Stimulated activated CD4-positive, alpha-beta T cell treated with anti-CD3 and anti-CD28 coated beads, Interleukin-15, amount 100 ng/mL, for 24 hours (primary cell): ENCODE data around the gene NDUFS6.
"Not testable (repeated sequence)": the region's sequence is repeated elsewhere in the genome, so short reads cannot be mapped to it uniquely, and the experiment has no call there.

Experiments used
- DNase-seq: peaks from one replicate; pipeline ENCODE4 v3.0.0-alpha.2; 2020

The NDUFS6 gene

DNA sequence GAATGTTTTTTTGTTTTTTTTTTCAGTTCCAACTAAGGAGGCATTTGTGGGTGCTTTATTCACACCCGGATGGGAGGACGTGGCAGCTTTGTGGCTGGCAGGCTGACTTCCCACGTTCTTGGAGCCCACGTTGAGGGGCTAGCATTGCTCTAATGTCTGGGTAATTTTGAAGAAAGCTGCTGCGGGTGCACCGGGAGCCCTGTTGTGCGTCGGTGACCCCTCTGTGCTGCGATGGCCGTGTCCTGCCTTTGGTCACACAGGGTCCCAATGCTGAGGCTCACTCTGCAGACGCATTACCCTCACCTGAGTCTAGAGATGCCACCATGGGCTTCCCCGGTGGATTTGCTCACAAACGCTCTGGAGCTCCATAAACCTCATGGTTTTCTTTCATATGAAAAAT lies 34.2 kb downstream of the NDUFS6 start:
- DNase-seq: no peak

DNA sequence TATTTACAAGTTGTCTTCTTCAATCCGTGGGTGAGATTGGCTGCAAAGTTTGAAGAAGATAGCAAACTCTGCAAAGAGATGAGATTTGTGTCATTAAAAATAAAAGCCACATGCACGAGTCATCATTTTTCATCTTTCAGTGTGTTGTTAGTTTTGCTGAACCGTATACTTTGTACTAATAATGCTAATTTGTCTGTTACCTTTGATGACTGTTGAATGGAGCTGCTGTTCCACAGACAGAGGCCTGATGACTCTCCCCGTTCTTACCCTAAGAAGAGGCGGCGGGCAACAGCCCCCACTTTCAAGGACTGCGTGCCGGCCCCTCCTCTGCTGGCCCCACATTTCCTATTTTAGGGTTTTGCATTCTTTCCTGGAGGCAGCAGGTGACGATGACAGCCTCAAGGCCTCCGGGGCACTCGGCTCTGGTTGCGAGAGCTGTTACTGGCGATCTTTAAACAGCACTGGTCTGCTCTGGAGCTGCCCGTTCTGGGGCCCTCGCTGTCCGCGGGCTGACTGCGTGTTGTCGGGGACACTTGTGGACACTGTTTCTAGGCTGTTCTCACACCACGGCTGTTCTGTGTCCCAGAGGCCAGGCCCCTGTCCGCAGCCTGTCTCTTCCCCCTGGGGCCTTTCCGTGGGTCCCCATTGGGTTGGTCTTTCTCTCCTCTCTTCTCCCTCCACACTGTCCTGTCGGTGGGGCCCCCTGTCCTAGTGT lies 35.1 kb downstream of the NDUFS6 start:
- DNase-seq: no peak

DNA sequence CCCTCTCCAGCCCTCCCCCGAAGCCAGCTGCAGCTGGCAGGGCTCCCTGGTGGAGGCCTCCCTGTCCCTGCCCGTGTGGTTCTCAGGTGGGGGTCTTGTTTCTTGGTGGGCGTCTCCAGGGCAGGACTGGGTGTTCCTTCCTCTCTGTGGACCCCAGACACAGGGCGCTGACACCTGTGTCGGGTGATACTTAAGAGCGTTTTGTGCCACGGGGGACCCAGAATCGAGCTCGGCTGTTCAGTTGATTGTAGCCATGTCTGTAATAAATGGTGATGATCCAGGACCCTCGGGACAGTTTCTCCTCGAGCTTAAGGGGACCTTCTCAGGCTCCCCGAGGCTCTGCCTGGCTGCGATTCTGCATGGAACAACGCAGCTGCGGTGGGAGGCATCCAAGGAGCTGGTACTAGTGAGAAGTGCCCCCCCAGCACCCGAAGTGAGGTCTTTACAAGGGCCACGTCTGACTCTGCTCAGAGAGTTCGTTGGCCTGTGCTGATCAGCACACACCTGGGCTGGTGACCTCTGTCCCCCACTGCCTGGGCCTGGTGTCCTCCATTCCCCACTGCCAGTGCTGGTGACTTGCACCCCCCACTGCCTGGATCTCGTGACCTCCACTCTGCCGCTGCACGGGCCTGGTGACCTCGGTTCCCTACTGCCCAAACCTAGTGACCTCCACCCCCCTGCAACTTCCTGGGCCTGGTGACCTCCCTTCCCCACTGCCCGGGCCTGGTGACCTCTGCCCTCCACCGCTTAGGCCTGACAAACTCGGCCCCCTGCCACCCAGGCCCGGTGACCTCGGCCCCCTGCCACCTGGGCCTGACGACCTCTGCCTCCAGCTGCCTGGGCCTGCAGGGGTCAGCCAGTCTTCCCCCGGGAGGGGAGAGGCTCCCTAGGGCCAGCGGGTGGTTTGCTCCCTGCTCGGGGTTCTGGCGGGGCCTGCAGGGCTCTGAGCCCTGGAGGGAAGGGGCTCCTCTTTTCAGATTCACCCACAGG lies 36.0 kb downstream of the NDUFS6 start:
- DNase-seq: no peak

DNA sequence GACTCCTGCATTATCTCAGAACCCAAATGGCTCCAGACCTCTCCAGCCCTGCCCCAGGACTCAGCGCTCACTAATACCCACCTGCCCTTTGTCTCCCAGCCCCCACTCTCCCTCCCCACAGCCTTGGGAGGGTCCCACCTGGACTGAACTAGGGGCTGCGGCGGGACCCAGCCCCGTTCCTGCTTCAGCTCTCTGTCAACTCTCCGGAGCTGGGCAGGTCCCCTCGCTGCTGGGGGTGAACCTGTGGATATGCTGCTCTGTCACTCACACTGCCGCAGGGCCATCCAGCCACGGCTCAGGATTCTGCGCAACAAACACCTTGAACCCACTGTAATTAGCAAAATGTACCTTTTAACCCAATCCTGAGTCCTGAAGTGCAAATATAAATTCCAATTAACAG lies 36.8 kb downstream of the NDUFS6 start:
- no peak for DNase-seq

DNA sequence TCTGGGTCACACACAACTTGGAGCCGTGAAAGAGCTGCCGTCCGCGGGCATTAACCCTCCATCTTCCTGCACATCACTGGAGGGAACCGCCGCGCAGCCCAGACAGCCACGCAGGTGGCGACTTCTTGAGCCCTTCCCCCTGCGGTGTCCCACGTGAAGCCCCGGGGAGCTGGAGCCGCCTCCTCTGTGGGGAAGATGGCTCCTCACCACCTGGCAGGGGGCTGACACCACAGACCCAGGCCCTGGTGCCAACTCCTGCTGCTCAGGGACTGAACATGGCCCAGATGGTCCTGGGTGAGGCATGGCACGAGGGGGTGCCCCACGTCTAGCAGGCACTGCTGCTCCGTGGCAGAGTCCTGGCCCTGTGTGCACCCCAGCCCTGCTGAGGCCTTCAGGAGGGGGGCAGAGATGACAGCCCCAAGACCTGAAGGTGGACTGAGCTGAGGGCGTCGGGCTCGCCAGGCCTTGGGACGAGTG lies 38.9 kb downstream of the NDUFS6 start:
- no peak for DNase-seq

DNA sequence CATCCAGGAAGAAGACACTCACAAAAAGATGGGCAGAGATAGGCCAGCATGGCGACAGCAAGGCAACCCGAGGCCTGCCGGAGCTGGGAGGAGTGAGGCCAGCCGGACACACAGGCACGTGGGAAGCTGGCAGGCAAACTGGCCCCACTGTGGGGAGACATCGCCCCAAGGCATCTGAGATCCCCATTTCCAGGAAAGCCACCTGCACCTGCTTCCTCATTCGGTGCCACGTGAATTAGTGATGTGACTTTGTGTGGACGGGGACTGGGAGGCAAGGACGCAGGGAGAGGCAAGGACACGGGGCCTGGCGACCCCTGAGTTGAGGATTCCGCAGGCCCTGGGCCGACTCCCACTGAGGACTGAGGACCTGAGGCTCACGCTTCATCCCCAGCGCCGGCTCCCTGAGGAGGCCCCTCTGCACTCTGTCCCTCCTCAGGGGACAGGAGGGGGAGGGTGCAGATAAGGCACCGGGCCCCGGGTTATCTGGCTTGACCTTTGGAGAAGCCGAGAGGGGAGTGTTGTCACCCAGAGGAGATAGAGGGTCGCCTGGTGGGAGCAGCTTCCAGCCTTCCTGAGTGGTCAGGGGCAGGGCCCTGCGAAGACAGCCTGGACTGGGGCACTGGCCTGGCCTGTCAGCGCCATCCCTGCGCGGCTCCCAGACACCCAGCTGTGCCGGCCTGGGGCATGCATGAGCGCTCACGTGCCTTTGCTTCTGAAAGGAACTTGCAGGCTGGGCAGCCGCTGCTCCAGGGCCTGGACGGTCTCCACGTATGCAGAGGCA lies 39.7 kb downstream of the NDUFS6 start:
- no peak for DNase-seq

DNA sequence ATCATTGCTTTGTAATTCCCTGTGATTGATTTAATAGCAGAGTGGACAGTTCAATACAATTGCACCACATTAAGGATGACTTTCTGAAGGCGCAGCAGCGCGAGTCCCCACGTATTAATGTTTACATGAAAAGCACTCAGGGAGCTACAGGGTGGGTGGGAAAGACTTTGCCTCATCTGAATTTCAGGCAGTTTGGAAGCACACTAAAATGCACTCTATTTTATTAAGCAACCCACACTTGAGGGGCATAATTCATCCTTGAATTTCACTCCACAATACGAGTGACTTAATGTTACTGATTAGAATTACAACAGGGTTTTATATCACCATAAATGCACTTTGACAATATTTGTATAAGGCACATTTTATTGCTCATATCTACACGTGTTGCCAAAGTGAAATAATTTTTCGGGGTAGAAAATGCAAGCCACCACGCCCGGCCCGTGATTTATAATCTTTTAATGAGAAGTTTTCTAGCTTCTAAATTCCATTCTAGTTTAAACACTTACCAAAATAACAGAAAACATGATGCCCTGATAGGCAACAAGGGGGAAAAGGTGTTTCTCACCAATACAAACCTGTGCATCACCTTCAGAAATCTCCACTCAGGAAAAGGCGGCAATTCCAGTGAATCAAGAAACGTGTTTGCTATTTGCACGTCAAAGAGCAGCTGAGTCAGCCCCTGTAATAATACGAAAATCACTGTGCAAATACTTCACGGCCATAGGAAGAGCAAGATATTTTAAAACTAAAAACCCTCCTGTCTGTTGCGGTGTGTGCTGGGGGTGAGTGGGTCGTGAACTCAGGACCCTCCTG lies 41.0 kb downstream of the NDUFS6 start:
- DNase-seq: no peak

DNA sequence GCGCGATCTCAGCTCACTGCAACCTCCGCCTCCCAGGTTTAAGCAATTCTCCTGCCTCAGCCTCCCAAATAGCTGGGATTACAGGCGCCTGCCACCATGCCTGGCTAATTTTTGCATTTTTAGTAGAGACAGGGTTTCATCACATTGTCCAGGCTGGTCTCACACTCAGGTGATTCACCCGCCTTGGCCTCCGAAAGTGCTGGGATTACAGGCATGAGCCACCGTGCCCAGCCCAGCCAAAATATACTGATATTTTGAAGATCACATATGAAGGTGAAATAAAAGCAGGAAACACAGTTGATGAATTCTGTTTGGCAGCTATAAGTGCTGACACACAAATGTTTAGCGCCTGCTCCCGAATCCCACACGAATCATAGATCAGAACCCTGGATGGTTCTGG lies 42.6 kb downstream of the NDUFS6 start:
- DNase-seq: not testable (repeated sequence)

DNA sequence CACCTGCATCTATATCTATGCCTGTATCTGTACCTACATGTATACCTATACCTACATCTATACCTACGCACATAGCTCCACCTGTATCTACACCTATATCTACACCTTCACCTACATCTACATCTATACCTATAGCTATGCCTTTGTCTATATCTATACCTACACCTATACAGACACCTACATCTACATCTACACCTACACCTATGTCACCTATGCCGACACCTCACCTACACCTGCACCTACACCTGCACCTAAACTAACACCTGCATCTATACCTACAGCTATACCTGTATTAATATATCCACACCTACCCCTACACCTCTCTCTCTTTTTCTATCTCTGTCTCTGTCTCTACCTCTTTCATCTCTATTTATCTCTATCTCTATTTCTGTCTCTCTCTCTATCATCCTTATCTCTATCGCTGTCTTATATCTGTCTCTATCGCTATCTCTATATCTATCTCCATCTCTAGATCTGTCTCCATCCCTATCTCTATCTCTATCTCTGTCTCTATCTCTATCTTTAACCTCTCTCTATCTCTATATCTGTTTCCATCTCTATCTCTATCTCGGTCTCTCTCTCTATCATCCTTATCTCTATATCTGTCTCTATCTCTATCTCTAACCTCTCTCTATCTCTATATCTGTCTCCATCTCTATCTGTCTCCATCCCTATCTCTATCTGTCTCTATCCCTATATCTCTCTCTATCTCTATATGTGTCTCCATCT lies 43.7 kb downstream of the NDUFS6 start:
- no peak for DNase-seq

DNA sequence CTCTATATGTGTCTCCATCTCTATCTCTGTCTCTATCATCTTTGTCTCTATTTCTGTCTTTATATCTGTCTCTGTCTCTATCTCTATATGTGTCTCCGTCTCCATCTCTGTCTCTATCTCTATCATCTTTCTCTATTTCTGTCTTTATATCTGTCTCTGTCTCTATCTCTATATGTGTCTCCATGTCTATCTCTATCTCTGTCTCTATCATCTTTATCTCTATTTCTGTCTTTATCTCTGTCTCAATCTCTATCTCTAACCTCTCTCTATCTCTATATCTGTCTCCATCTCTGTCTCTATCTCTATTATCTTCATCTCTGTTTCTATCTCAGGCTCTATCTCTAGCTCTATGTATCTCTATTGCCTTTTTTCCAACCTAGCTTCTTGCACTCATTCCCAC lies 44.5 kb downstream of the NDUFS6 start:
- DNase-seq: no peak

DNA sequence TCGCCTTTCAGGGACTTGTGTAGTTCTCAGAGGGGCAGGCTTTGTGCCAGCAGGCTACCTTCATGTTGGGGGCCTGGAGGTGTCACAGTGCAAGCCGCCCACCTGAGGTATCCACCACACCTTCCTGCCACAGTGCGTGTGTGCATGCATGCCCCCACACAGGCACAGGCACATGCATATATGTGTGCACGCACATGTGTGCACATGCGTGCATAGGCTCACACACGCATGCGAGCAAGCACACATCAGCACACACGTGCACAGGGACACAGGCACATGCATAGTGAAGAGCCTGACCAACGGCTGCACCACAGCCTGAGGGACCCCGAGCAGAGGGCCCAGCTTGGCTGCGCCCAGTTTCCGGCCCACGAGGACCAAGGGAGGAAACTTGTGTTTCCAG lies 45.4 kb downstream of the NDUFS6 start:
- DNase-seq: no peak

DNA sequence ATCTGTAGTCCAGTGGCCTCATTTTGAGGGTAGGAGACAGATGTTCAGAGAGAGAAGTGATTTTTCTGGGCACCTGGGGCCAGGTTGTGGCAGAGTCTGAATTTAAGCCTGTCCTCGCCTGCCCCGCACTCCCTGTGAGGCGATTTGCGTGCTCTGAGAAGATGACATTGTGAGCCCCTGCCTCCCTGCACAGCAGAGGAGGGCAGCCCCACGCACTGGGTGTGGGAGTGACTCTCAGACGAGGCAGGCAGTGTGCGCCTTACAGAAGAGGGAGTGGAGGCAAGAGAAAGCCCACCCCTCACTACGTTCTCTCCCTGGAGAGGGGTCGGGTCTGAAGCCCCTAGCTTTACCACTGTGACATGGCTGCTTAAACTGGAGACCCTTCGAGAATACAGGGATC lies 45.8 kb downstream of the NDUFS6 start:
- no peak for DNase-seq

DNA sequence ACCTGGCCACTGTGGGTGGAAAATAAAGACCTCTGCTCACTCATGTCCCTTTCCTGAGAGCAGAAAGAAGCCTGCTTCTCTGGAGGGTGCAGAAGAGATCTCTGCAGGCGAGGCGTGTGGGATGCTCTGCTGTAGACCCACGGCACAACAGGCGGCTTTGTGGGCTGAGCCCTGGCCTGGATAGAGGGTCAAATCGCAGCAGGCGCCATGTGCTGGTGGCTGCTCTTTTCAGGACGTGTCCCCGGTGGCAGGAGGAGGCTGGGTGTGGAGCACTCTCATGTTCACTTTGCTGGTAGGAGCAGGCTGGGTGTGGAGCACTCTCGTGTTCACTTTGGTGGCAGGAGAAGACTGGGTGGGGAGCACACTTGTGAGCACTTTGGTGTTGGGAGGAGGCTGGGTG lies 46.4 kb downstream of the NDUFS6 start:
- no peak for DNase-seq

DNA sequence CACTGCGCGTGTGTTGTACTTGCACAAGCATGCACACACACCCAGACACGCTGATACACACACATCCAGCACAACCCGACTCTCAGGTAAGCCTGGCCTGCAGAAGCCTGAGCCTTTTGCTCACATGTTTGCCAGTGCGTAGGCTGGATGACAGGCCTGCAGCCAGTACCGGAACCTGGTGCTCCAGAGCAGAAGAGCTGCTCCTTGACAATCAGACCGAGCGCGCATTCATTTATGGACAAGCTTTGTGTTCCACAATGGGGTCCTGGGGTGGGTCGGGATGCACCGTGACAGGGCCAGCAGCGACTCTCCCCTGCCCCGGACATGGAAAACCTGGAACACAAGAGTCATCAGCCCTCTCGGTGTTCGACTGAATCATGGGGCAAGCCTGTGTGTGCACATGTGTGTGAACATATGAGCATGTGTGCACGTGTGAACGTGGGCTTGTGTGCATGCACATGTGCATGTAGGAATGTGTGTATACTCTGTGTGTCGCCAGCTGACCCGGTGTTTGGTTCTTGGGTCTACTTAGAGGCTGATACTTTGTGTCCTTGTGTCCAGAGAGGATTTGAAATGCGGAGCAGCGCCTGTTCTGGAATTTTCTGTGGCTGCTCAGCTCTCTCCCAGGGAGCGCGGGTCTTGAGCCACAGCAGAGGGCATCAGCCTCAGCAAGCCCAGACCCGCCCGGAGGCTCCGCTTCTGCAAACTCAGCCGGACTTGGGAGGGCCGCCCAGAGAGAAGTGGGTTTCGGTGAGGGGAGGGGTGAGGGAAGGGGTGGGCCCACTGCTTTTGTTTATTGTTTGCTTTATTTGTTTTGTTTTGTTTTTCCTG lies 49.3 kb downstream of the NDUFS6 start:
- DNase-seq: no peak

DNA sequence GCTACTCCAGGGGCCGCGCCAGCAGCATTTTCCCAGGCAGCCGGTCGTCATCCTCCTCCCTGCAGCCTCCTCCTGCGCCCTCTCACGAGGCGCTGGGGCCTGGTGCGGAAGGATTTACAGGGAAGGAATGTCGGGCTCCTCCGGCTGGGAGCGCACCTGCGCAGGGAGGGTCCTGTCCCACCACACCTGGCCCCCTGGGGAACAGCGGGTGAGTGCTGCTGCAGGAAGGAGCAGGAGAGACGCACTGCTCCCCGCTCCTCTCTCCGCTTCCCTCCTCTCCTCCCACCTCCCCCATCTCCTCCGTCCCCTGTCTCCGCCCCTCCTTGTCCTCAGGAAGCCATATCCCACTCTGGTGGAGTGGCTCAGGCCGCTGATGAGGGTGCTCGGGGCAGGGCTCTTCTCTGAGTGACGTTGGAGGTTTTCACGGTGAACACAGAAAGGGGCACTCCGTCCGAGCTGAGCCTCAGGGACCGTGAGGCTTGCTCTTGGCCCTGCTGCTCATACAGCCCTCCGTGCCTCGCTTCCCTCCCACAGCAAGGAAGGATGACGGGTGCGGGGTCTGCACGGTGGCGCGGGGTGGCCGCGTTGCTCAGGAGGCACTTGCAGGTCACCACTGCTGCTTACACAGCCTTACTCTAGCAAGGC lies 50.2 kb downstream of the NDUFS6 start:
- no peak for DNase-seq

DNA sequence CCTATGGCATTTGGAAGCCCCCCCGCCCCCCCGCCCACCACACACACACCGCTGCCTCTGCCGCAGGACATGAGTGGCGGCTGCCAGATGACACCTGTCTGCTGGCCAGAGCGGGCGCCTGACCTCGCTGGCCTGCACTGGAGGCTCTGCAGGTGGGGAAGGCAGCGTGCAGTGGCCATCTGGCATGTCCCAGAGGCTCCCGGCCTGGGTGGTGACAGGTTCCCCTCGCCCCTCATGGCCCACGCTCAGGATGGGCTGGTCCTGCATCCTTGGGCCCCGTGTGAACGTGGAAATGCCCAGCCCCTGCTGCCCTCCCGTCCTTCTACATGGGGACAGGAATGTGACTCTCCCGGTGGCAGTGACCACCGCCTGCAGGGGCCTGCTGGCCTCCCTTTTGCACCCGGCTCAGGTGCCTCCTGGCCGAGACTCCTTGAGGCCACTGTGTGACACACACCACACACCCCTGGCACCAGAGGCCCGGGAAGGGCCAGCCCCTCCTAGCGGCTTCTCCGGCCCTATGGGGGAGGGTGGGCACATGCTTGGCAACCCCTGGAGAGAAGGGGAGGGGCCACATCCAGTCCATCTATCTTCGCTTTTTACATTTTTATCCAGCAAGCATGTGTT lies 51.2 kb downstream of the NDUFS6 start:
- DNase-seq: no peak

DNA sequence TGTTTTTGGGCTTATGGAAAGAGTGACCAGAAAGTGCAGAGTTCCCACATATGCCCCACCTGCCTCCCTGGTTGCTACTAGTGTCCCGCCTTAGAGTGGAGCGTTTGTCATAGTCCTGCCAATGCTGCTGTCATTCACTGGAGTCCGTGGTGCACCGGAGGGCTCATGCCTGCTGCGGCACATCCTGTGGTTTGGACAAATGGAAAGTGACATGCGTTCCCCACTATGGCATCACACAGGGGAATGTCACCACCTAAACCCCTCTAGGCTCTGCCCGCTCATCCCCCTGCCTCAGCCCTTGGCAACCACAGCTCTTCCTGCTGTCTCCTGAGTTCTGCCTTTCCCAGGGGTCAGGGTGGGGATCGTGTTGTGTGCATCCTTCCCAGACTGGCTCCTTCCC lies 52.3 kb downstream of the NDUFS6 start:
- no peak for DNase-seq

DNA sequence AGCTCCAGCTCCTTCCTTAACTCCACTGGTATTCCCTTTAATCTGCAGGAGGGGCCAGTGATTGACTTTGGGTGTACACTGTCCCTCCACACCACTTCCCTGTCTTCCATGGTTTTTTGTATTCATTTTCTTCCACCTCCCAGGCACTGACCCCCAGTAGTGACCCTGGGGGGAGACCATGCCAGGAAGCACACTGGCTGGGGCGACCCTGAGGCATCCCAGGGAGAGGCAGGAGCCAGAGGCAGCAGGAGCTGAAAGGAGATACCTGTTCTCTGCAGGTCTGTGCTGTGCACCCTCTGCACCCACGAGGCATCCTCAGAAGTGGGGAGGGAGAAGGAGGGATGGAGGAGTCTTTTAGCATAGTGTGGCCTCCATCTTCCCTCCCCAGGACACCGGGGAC lies 53.9 kb downstream of the NDUFS6 start:
- no peak for DNase-seq

DNA sequence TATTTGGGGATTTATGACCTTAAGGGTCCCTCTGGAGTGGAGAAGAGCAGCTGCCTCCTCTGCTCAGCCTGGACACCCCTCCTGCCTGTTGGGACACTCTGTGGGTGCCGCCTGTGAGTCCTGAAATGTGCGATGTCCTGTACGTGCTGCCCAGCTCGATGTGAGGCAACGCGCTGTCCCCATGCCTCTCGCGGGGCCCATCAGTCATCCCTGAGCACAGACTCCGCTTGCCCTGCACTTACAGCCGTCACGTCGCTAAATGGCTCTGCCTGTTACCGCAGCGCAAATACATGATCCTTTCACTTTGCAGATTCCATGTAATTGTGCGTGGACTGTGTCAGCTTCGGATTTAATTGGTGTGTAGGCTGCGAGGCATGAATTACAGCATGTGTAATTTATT lies 54.4 kb downstream of the NDUFS6 start:
- DNase-seq: no peak
